GM18868 (cell line): ENCODE data around the gene DCDC2C.
"Not testable (repeated sequence)": the region's sequence is repeated elsewhere in the genome, so short reads cannot be mapped to it uniquely, and the experiment has no call there.

Source experiments
- ATAC-seq: cut with Tn5 transposase; IDR thresholded peaks from one replicate; pipeline ENCODE4 v1.9.1; 2021; ENCODE audit warnings: mild to moderate bottlenecking, moderate library complexity; ENCODE audit not compliant: unreplicated experiment

Gene DCDC2C

DNA sequence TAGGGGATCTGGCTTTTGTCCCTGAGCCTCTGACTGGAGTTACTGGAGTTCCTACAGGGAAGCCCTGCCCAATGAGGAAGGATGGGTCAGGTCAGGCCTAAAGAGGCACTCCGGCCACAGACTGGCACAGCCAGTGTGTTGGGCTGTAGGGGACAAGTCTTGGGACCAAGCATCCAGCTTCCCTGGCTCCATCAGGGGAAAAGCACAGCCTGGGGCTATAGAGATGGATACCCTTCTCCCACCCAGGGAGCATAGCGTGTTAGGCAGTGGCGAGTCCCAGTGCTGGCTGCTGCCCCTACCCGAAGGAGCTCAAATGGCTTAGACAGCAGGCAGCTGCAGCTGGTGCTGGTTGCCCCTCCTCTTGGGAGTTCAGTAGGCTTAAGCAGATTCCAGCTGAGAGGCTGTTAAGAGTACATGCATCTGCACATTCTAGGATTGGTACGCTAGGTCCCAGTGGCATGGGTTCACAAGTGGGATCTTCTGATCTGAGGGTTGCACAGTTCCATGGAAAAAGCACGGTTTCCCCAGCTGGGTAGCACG is 111.4 kb downstream of the DCDC2C start:
- no peak for ATAC-seq

DNA sequence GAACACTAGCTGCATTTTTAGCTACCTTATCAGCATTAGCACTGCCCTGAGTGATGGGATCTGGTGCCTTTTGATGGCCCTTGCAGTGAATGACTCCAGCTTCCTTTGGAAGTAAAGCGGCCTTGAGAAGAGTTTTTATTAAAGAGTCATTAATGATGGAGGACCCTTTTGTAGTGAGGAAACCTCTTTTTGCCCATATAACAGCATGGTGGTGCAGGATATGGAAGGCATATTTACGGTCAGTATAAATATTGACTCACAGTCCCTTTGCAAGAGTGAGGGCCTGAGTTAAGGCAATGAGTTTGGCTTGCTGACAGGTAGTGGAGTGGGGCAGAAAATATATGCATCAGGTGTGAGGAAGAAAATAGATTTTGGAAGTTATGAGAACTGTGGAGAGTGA is 113.8 kb downstream of the DCDC2C start:
- not testable (repeated sequence) for ATAC-seq

DNA sequence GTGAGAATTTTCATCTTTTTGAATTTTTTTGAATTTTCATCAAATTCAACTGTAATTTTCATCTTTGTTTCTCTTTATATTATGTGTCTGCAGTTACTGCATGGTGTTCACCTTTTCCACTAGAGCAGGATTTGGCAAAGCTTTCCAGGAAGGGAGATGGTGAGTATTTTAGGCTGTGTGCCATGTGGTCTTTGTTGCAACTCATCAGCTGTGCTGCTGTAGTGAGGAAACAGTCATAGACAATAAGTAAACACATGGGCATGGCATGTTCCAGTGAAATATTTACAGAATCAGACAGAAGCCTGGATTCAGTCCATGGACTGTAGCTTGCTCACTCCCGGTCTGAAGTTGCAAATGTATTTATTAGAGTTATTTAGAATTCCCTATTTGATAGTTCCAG is 120.4 kb downstream of the DCDC2C start:
- ATAC-seq = no peak

DNA sequence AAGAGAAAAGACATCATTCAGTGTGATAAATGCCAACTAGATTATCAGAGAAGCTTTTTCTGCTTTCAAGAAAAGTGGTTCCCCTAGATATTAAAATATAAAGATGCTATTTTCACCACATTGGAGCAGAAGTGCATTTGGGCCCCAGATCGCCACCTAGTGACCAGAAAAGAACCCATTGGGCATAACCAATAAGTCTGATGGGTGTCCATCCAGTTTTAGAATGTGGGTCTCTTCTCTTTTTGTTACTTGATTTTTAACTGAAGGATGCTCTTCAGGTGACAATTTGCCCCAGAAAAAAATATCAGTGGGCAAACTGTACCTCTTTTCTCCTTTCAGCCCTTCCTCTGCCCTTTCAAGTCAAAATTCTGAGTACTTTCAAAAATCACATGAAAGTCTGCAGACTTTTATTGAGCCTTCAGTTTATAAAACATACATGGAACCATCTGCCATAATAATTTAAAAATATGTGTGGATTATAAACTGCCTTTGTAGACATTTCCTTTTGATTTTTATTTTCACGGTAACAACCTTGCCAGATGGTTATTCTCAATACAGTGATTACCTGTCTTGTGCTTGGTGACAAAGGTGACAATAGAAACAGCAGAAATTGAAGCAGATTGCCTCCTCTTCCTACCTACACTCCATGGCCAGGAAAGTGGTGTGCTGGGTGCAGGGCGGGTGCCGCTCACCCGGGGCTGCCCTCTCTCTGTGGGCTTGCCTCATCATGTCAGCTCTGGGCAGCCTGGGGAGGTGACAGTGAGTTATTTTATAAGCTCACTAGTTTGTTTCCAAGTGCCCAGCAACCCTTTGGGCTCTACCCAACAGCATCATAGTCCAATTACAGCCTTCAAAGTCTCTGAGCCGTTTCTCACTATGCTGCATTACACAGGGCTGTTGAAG is 124.5 kb downstream of the DCDC2C start:
- peak; percentile 65 for ATAC-seq

DNA sequence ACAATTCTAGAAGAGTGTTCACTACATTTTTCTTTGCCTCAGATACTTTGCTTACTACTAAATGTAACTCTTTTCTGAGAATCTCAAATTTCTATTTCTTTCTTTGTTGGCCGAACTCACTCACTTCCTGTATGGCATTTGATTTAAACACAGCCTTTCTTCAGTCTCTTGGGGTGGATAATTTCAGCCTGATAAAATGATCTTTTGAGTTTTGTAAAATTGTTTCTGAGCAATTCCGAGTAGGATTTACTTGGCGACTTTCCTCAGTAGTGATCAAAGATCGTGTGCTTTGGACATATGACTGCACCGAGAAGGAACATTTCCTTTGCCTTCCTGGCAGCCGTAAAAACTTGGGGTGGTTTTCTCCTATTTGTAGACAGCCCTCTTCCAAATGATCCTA is 127.4 kb downstream of the DCDC2C start:
- no peak for ATAC-seq

DNA sequence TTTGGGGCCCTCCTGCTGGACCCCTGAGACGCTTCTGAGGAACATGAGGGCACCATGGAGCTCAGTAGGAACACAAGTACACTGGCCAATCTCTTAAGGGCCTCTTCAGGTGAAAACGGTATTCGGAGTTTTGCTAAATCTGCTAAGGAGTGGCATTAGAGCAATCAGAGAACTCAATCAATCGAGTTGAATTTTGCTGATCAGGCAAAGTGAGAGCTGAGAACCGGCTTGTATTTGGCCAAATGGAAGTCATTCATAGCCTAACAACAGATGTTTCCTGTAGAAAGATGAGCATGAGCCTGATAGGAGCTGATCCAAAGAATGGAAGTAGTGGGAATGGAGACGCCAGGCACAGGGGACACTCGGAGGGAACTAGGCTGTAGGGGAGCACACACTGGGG is 133.7 kb downstream of the DCDC2C start:
- no peak for ATAC-seq

DNA sequence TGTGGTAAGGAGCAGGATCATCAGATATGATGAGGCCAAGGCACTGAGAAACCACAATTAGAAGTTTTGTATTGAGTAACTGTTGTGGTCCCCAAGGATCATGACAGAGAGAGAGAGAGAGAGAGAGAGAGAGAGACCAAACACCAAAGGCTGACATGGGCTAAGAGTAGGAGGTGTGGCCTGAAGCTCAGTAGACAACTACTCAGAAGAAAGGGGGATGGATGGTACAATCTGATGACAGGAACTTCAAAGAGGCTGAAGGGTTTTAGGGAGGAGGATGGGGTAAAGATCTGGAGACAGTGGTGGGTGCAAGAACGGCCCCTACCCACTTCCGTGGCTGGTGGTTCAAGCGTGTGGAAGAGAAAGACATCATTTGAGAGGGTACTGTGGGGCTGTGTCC is 135.0 kb downstream of the DCDC2C start:
- ATAC-seq = no peak

DNA sequence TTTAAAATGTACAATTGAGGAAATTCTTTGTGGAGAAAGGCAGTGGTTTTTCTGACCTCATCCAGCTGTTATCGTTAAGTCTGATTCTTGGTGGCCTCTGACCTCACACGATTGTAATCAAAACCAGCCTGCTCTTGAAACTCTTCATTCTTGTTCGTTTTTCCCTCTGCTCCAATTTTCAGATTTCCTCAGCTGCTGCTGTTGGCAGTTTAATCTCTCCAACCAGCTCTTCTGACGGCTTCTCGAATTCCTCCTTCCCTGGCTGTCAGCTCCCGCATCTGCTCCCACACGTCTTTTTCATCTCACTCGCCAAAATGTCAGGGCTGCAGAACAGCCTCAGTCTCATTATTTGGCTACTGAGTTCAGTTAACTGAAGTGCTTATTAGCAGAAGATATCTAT is 136.1 kb downstream of the DCDC2C start:
- ATAC-seq = no peak

DNA sequence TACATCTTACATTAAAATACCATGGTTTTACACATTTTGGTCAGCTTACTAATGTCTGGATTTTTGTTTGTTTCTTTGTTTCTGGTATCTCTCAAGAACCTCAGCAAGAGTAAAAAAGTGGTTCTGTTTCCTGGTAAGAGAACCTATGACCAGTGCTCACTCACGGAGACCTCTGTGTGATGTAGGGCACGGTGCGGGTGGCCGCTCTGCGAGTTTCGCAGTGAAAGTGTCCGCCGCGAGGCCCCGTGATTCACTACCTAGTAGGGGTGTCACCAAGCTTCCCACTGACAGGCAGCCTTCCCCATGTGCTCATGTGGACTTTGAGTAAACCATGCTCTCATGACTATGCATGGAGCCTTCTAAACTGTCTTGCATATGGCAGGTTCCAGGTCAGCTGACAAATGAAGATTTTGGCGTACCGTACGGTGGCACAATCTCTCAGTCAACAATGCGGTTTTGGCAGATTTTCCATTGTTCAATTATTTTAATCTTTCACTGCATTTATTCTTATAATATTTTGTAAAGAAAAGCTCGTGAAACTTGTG is 137.3 kb downstream of the DCDC2C start:
- no peak for ATAC-seq

DNA sequence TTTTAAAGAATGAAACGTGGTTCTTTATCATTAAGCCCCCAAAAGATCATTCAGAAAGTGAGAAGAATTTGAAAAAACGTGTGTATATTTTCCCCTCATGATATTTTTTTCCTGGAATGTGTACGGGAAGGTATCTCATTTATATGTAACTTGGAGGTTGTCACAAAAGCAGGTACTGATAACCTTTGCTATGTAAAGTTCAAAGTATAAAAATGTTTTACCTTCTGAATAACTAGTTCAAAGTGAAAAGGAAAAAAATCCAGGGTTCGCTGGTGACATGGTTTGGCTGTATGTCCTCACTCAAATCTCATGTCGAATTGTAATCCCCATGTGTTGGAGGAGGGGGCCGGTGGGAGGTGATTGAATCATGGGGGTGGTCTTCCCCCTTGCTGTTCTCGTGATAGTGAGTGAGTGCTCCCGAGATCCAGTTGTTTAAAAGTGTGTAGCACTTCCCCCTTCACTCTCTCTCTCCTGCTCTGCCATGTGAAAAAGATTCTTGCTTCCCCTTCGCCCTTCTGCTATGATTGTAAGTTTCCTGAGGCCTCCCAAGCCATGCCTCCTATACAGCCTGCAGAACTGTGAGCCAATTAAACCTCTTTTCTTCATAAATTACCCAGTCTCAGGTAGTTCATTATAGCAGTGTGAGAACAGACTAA is 144.2 kb downstream of the DCDC2C start:
- ATAC-seq = no peak

DNA sequence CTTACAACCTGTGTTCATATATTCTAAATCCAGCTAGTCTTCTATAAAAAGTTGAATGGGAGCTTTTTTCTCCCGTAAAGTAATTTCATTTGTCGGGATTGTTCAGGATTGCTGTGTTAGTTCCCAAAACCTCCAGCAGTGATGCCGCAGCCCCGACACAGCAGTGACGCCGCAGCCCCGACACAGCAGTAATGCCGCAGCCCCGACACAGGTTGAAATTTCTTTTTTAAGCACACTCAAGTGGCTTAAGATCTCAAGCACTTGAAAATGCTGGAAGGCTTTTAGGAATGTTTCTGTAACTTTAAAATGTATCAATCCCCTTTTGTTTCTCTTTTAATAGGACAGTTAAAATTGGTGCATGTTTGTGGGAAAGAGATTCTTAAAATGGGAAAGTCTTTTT is 145.4 kb downstream of the DCDC2C start:
- no peak for ATAC-seq

DNA sequence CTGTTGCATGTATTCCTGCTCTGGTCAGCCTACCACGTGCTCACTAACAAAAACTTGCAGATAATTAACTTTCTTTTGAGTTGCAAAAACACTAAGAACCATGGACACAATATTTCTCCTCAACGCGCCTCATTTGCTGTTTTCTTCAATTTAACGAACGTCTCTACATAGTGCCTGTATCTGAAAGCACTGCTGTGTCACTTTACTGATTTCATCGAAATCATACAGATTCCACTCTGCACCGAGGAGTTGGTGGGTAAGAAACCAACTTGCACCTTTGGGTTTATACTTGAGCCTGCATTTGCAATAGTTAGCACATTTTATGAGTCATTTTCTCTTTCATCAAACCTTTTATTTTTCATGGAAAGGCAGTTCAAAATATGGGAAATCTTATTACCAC is 145.8 kb downstream of the DCDC2C start:
- no peak for ATAC-seq

DNA sequence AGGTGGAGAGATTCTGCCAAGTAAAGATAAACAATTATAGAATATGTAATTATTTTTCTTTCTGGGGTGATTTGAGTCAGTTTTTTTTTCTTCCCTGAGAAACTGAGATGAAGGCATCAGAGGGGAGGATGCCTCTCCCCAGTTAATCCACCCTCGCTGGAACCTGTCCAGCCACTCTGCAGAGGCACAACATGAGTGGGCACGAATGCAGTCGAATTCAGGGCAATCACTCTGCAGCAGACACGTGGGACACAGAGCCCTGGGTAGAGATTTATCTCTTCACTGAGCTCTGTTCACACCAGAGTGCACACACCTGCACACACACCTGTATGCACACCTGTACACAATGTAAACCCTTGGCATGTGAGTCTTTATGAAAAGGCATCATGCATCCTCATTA is 154.2 kb downstream of the DCDC2C start:
- ATAC-seq = no peak

DNA sequence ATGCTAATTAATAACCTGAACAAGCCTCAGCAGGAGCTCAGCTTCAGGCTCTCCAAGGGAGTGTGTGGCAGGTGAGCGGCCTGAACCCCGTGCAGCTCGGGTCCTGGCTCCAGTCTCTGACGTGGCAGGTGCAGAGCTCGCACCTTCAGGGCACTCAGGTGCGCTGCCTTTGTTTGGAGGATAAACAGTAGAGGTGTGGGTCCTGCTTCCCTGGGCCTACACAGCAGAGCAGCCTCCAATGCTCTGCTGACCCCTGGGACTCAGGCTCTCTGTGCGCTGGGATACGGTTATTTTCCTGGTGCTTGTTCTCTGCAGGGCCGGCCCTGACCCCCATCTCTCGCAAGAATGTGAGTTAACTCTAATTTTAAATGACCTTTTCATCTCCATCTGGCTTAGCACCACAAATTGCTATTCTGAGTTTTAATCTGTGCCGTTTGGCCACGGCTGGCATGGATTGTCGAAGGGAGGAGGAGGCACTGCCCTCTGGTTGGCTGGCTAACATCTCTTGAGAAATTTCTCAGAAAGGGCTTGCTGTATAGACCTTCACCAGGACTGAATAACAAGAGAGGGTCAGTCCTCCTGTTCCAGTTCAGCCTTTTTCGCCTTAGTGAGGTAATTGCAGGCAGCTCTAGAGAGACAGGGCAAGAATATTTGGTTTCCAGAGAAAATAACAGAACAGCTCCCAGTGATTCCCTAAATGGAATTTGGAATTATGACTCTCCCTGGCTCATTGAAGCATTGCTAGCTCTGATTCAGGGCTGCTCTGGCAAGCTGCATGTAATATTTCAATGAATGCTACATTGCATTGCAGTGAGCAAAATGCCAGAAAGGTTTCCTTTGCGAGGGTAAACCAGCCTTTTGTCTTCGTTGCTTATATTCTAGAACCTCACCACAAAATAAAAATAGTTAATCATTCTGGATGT is 161.8 kb downstream of the DCDC2C start:
- no peak for ATAC-seq

DNA sequence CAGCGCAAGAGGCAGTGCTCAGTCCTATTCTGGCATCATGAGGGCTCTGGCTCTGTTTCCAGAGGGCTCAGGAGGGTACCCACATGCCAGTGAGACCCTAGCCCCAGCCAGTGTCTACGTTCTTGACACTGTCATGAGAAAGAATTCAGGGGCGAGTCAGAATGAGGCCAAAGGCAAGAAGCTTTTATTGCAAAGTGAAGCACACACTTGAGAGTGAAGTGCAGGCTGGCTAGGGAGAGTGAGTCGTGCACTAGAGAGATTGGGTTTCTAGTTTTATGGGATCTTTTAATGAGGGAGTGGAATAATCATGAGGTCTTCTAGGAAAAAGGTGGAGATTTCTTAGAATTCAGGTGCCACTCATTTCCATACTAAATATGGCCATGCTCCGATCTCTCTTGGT is 164.1 kb downstream of the DCDC2C start:
- no peak for ATAC-seq

DNA sequence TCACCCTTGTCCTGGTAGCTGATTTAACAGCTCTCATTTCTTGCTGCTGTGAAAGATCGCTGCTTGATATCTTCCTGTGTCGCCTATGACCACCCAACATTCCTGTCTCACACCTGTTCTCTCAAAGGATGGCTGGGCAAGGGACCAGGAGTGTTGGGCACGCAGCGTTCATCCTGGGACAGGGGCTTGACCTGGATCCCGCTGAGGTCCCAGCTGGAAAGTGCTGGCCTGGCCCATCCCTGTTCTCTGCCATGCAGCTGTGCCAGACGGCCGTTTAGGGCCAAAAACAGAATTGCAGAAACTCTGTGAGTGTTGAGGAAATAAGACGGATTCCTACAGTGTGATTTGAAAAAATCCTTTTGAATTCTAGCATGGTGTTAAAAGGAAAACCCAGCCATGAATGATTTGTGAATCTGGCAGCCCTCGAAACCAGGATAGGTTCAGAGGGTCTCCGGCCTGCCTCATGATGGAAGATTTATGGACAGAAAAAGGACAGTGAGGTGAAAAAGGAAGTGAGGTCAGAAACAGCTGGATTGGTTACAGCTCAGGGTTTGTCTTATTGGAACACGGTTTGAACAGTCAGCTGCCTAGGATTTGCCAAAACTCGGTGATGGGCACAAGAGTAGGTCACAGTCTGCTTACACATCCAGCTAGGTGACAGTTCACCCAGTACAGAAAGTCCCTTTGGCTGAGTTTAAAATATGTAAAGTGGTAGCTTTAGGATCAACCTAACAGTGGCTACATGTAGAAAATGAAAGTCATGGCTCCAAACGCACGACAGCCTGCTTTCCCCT is 164.8 kb downstream of the DCDC2C start:
- no peak for ATAC-seq

DNA sequence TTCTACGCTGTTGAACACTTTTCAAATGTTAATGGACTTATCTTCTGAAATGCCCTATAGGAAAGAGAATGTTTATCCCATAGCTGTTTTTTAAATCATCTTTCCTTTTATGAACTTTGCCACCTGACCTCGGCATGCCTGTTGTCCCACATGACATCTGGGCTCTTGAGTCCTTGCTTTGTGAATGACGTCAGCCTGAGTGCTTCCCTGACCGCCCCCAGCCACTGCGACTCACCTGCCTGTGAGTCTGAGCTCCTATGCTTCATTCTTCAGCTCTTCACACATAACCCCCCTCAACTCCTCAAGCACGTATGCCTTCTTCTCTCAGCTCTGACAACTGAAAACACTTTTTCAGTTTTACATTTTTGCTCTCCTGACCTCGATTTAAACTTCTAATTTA is 166.8 kb downstream of the DCDC2C start:
- no peak for ATAC-seq

DNA sequence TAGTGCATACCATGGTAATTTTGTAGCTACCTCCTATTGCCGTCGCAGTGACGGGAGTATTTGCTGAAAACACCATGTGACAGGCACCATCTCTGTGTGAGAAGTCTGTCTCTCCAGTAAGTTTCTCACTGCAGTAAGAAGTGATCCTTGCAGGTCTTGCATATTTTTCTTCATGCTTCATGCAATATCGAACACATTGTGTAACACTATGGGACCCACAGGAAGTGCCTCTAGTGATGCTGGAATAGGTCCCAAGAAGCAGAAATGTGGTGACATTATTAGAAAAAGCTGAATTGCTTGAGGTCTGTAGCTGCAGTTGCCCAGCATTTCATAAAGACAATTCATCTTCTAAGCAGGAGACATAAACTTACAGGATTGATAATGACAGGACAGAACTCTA is 167.6 kb downstream of the DCDC2C start:
- no peak for ATAC-seq

DNA sequence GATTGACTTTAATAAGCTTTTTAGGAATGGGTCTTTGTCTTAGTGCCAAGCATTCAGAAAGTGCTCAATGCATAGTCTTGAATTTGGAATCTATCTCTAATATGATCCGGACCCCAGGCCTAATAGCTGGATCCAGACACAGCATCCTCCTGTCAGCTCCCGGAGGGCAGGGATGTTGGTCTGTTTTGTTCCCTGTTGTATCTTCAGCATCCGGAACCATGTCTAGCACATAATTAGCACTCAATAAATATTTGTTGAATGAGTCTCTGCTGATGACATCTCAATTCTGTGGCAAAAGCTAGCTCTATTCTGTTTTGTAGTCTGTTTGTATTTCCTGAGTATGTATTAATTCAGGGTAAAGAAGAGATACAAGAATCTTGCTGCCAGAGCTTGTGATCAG is 169.1 kb downstream of the DCDC2C start:
- ATAC-seq = no peak

DNA sequence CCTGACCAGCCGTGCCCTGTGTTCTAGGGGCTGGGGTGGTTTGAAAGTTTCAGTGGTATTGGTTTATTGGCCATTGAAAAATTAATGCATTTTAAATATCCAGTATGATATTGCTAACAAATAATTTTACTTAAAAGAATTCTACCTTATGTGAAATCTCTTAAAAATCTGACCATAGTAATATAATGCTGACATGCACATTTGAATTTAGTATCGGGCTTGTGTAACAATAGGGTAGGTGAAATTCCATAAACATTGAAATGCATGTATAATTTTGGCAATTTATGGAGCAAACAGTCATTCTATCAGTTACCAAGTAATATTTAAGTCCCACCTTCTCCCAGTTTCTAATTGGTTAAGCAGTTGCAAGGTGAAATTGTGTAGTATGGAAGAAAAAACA is 170.5 kb downstream of the DCDC2C start:
- ATAC-seq = no peak
